Inflammatory macrophage treated with lipopolysaccharide for 1 hour (primary cell): Measurements from ENCODE around the gene SFXN2.
"Not testable (repeated sequence)": the region's sequence is repeated elsewhere in the genome, so short reads cannot be mapped to it uniquely, and the experiment has no call there.

ENCODE experiments used
- DNase-seq, 2 donors: peaks; one replicate each; pipeline ENCODE4 v3.0.0-alpha.2; 2020 to 2022

SFXN2 gene

GRCh38 chr10:102714621-102715455, at the start of gene SFXN2:
Gene SFXN2 (plus strand): TSS chr10:102714636. CDS start chr10:102726637, 12,001 bp downstream.
- DNase-seq: no peak

- no peak for DNase-seq
Measured at GRCh38 chr10:102665904-102666509, 48.4 kb upstream of the SFXN2 start.

GRCh38 chr10:102667411-102667810, 47.0 kb upstream of the SFXN2 start:
- not testable (repeated sequence) for DNase-seq

- DNase-seq: no peak
Measured at GRCh38 chr10:102668326-102669107, 45.9 kb upstream of the SFXN2 start.

- DNase-seq: no peak
Measured at GRCh38 chr10:102669206-102670064, 45.0 kb upstream of the SFXN2 start.

- no peak for DNase-seq
Measured at GRCh38 chr10:102670065-102670670, 44.3 kb upstream of the SFXN2 start.

- no peak for DNase-seq
Measured at GRCh38 chr10:102670871-102671434, 43.5 kb upstream of the SFXN2 start.

- no peak for DNase-seq
Measured at GRCh38 chr10:102673236-102673818, 41.1 kb upstream of the SFXN2 start.

- DNase-seq: peak; percentile 73 to 78
Measured at GRCh38 chr10:102673819-102674511, 40.5 kb upstream of the SFXN2 start.

- DNase-seq: peak in 1 of 2 donors; percentile 7
Measured at GRCh38 chr10:102674566-102674965, 39.9 kb upstream of the SFXN2 start.

GRCh38 chr10:102675011-102675665, 39.3 kb upstream of the SFXN2 start:
- no peak for DNase-seq

- peak; percentile 75 to 82 for DNase-seq
Measured at GRCh38 chr10:102675666-102676533, 38.5 kb upstream of the SFXN2 start.

- DNase-seq: no peak
Measured at GRCh38 chr10:102676534-102677315, 37.7 kb upstream of the SFXN2 start.

GRCh38 chr10:102677331-102678067, 36.9 kb upstream of the SFXN2 start:
- no peak for DNase-seq

GRCh38 chr10:102678068-102678400, 36.4 kb upstream of the SFXN2 start:
- DNase-seq: no peak

- peak; percentile 38 to 76 for DNase-seq
Measured at GRCh38 chr10:102678842-102679289, 35.6 kb upstream of the SFXN2 start.

- DNase-seq: no peak
Measured at GRCh38 chr10:102679596-102679995, 34.8 kb upstream of the SFXN2 start.

GRCh38 chr10:102681696-102682095, 32.7 kb upstream of the SFXN2 start:
- no peak for DNase-seq
